Common myeloid progenitor, CD34-positive (primary cell): ENCODE measurements around the gene GNAZ.

Experiments
- CTCF ChIA-PET: fragments of 350-600 bp; sonication (Branson Sonifier 250); formaldehyde crosslinking; loops from one replicate; lab custom pipeline; 2021; ENCODE audit warnings: antibody characterized with exemption; lab: Charles Lee
- POLR2A ChIA-PET: fragments of 350-600 bp; sonication (Branson Sonifier 250); formaldehyde crosslinking; loops from one replicate; lab custom pipeline; 2021; ENCODE audit warnings: antibody characterized with exemption; lab: Charles Lee
- DNase-seq, 3 donors: peaks; one replicate each; pipeline versions ENCODE4 v3.0.0 to v3.0.0-alpha.2; 2013
- H3K27ac ChIP-seq, 2 experiments: 1 replicate in 1 of 2; 2 replicates in 1 of 2; pipeline ENCODE4 v1.7.0; 2013; ENCODE audit warnings: inconsistent platforms in 2 of 2, low read length in 2 of 2, mild to moderate bottlenecking in 2 of 2, low read depth in 1 of 2, moderate library complexity in 1 of 2; ENCODE audit not compliant: severe bottlenecking in 2 of 2, insufficient read depth in 1 of 2, poor library complexity in 1 of 2
- H3K27me3 ChIP-seq, 5 experiments: replicated peaks in 2 of 5; 1 replicate in 3 of 5; 2 replicates in 2 of 5; pipeline versions ENCODE4 v1.6.1 to v1.7.0; 2013; ENCODE audit warnings: low read length in 4 of 5, mild to moderate bottlenecking in 2 of 5, moderate library complexity in 2 of 5, inconsistent platforms in 1 of 5; ENCODE audit not compliant: insufficient read depth in 5 of 5, control insufficient read depth in 4 of 5
- H3K36me3 ChIP-seq, 4 experiments: 1 replicate in 2 of 4; 2 replicates in 2 of 4; pipeline versions ENCODE4 v1.6.1 to v1.7.0; 2013; ENCODE audit warnings: low read length in 3 of 4, control low read depth in 1 of 4, mild to moderate bottlenecking in 1 of 4; ENCODE audit not compliant: control insufficient read depth in 4 of 4, insufficient read depth in 4 of 4
- H3K4me1 ChIP-seq, 4 experiments: 1 replicate in 3 of 4; 2 replicates in 1 of 4; pipeline versions ENCODE4 v1.6.1 to v1.7.1; 2013; ENCODE audit warnings: low read length in 3 of 4, mild to moderate bottlenecking in 3 of 4, control low read depth in 1 of 4, inconsistent platforms in 1 of 4, moderate library complexity in 1 of 4; ENCODE audit not compliant: control insufficient read depth in 4 of 4, insufficient read depth in 4 of 4; ENCODE audit errors: control extremely low read depth in 1 of 4
- H3K4me3 ChIP-seq, 7 experiments: 1 replicate in 4 of 7; 2 replicates in 3 of 7; pipeline versions ENCODE4 v1.5.1 to v1.7.0; 2013; ENCODE audit warnings: mild to moderate bottlenecking in 7 of 7, low read length in 6 of 7, moderate library complexity in 6 of 7, inconsistent platforms in 2 of 7, low read depth in 2 of 7, control low read depth in 1 of 7; ENCODE audit not compliant: insufficient read depth in 4 of 7, control insufficient read depth in 1 of 7; ENCODE audit errors: extremely low read depth in 1 of 7
- H3K9me3 ChIP-seq, 5 experiments: 1 replicate in 4 of 5; 2 replicates in 1 of 5; pipeline versions ENCODE4 v1.6.1 to v1.7.1; 2013; ENCODE audit warnings: low read length in 4 of 5, mild to moderate bottlenecking in 2 of 5, inconsistent platforms in 1 of 5, low read depth in 1 of 5, moderate library complexity in 1 of 5; ENCODE audit not compliant: control insufficient read depth in 4 of 5, insufficient read depth in 2 of 5; ENCODE audit errors: control extremely low read depth in 1 of 5
- WGBS: methylation state at CpG from one replicate; pipeline ENCODE4 v1.1.5; 2013; ENCODE audit not compliant: insufficient coverage; 5-methylcytosine and 5-hydroxymethylcytosine counted together

Gene GNAZ

DNA sequence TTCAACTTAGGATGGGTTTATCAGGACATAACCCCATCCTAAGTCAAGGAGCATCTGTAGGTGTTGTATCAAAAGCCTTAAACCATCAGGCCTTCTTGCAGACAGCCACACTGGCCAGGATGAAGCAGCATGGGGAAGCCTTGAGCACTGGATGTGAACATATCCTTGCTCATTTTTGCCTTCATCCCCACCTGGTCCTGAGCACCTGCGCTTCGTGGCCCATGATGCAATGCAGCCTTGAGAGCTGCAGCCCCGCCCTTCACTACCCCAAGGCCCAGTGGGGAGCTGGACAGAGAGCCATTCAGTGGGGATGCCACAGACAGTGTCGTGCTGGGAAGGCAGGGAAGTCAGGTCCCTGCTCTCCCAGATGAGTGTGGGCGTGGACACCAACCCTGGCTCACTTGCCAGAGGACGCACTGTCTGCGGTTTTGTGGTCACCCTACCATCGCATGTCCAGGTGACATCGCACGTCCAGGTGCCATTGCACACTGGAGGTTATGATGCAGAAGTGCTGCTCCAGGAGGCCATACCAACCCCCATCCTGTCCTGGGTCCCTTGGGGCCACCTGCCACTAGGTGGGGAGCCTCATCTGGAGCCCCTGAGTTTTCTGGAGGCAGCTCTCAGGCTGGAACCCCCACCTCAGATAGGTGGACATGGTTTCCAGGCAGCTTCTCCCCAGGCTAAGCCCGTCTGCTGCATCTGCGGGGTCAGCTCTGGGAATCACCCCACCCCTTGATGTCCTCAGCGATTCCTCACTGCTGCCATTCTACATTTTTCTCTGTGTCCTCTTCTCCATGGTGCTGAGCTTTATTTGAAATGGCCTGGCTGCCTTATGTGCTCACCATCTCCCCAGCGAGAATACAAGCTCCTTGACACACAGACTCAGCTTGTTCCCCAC lies 14.4 kb downstream of the GNAZ start:
- no peaks in the 10 kb centered on the region for H3K27me3 ChIP-seq
- ChIA-PET CTCF (interaction anchor here (1.0 to 1.4 kb wide), 4 partner anchors 10 to 125 kb away, joined by 3 read pairs; no protein-coding TSS in a partner anchor), POLR2A (no interaction called here)
- no peaks in the 10 kb centered on the region for H3K36me3 ChIP-seq
- peaks cover 0 to 16% (median 9%) of the 10 kb centered on the region in 4 experiments for H3K4me1 ChIP-seq
- H3K4me3 ChIP-seq = no peak overlapping the region
- no peaks in the 10 kb centered on the region for H3K9me3 ChIP-seq
- 97% methylated on average over 13 of the region's 14 CpGs for WGBS
- no peak overlapping the region for H3K27ac ChIP-seq
- DNase-seq = no peak

DNA sequence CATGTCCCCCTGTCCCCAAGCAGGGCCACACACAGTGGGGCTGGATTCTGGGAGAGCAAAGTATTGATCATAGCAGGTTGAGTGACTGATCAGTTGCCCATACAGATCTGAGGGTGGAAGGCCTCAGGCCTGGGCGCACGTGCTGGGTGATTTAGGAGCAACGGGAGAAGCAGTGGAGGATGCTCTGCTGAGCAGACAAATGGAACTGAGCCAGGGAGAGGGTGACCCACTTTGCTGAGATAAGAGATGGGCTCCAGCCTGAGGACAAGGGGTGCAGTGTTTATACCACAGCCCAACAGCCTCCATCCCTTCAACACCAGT lies 15.0 kb downstream of the GNAZ start:
- no peak overlapping the region for H3K27ac ChIP-seq
- POLR2A ChIA-PET = no interaction called here
- no peak for DNase-seq
- CTCF ChIA-PET = interaction anchor here (1.0 to 1.5 kb wide), 4 partner anchors 11 to 125 kb away, joined by 3 read pairs; no protein-coding TSS in a partner anchor
- 100% methylated on average over 2 of the region's 3 CpGs for WGBS
- H3K9me3 ChIP-seq = no peaks in the 10 kb centered on the region
- peaks cover 0 to 16% (median 9%) of the 10 kb centered on the region in 4 experiments for H3K4me1 ChIP-seq
- no peak overlapping the region for H3K4me3 ChIP-seq
- H3K27me3 ChIP-seq = no peaks in the 10 kb centered on the region
- no peaks in the 10 kb centered on the region for H3K36me3 ChIP-seq

- CTCF ChIA-PET = interaction anchor here (1.2 to 1.5 kb wide), 2 partner anchors 14 to 19 kb away, joined by 3 read pairs; no protein-coding TSS in a partner anchor
- 81% methylated on average over 4 of the region's 9 CpGs for WGBS
- H3K27ac ChIP-seq = no peak overlapping the region
- no peak overlapping the region for H3K4me3 ChIP-seq
- H3K9me3 ChIP-seq = no peaks in the 10 kb centered on the region
- POLR2A ChIA-PET = no interaction called here
- H3K27me3 ChIP-seq = no peaks in the 10 kb centered on the region
- H3K4me1 ChIP-seq = peaks cover 0 to 16% (median 9%) of the 10 kb centered on the region in 4 experiments
- DNase-seq = no peak
- no peaks in the 10 kb centered on the region for H3K36me3 ChIP-seq
Observed at GRCh38 chr22:23085785-23086184, 15.5 kb downstream of the GNAZ start.

DNA sequence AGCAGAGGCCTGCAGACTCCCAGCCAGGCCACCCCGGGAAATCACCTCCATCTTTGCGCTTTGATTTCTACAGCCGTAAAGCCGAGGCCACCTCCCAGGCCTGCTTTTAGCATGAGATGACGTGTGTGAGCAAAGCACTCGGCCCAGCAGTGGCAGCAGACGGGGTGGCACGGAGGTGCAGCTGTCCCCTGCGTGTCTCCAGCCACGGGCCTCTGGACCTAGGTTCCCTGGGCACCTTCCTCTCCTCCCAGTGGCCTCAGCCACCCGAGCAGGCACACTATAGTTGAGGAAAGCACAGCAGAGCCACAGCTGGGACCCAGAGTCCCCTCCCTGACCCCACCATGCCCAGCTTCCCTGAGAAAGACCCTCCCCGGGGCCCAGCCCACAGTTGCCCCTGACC lies 15.9 kb downstream of the GNAZ start:
- POLR2A ChIA-PET = no interaction called here
- Histone ChIP-seq H3K4me1 (peaks cover 0 to 16% (median 9%) of the 10 kb centered on the region in 4 experiments), H3K9me3 (no peaks in the 10 kb centered on the region), H3K27me3 (no peaks in the 10 kb centered on the region), H3K36me3 (no peaks in the 10 kb centered on the region), H3K4me3 (no peak overlapping the region), H3K27ac (no peak overlapping the region)
- DNase-seq = no peak
- CTCF ChIA-PET = interaction anchor here (1.0 to 1.5 kb wide), 3 partner anchors 9 to 13 kb away, joined by 3 to 4 read pairs (median 3); no protein-coding TSS in a partner anchor
- 97% methylated on average over 11 of the region's 12 CpGs for WGBS

- WGBS = 3% methylated on average over 10 of the region's 10 CpGs
- H3K36me3 ChIP-seq = no peaks in the 10 kb centered on the region
- no peaks in the 10 kb centered on the region for H3K27me3 ChIP-seq
- peak; percentile 71 to 91 (median 81) for DNase-seq
- no peaks in the 10 kb centered on the region for H3K9me3 ChIP-seq
- CTCF ChIA-PET = interaction anchor here (1.0 to 1.5 kb wide), 3 partner anchors 10 to 13 kb away, joined by 3 to 4 read pairs (median 3); no protein-coding TSS in a partner anchor
- POLR2A ChIA-PET = no interaction called here
- H3K27ac ChIP-seq = no peak overlapping the region
- no peak overlapping the region for H3K4me3 ChIP-seq
- peaks cover 0 to 16% (median 9%) of the 10 kb centered on the region in 4 experiments for H3K4me1 ChIP-seq
Observed at GRCh38 chr22:23086787-23087186, 16.5 kb downstream of the GNAZ start.

DNA sequence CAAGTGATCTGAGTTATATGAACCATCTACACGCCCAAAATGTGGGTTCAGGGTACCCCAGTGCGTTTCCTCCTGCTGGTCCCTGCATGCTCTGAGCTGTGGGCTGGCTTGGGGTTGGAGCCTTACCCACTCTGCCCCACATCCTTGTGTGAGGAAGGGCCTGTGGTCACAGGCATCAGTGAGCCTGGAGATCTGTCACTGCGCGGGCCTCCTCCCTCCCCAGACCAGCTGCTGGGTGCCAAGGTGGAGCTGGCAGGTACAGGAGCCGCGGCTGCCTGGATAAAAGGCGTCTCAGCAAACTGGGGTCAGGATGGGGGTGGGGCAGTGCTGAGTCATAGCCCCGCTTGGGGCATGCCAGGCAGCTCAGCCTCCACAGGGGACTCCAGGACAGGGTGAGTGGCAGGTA lies 17.9 kb downstream of the GNAZ start:
- ChIA-PET POLR2A (interaction anchor here (0.6 kb wide), 1 partner anchor 471 kb away, joined by 3 read pairs; no protein-coding TSS in a partner anchor), CTCF (no interaction called here)
- no peaks in the 10 kb centered on the region for H3K36me3 ChIP-seq
- 60% methylated on average over 6 of the region's 8 CpGs for WGBS
- no peaks in the 10 kb centered on the region for H3K27me3 ChIP-seq
- peak in 2 of 3 donors; percentile 51 to 62 for DNase-seq
- H3K4me3 ChIP-seq = no peak overlapping the region
- no peaks in the 10 kb centered on the region for H3K9me3 ChIP-seq
- peaks cover 0 to 16% (median 9%) of the 10 kb centered on the region in 4 experiments for H3K4me1 ChIP-seq
- no peak overlapping the region for H3K27ac ChIP-seq

DNA sequence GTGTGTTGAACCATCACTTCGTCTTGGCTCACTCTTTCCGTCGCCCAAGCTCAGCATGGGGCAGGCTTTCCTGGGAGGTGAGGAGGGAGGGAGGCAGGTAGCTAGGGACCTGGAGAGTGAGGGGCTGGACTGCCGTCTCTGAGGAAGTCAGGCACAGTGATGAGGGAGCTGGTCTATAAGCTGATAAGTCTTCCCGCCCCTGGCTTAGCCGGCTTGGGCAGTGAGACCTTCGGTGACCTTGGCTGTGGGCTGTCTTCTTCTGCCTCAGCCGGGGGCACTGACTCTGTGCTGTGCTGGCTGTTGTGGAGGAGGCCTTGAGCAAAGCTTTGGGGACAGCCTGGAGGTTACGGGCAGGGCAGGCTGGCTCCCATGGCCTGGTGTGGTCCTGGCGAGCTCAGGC lies 18.7 kb downstream of the GNAZ start:
- peaks cover 0 to 16% (median 9%) of the 10 kb centered on the region in 4 experiments for H3K4me1 ChIP-seq
- no peaks in the 10 kb centered on the region for H3K9me3 ChIP-seq
- H3K4me3 ChIP-seq = no peak overlapping the region
- H3K27ac ChIP-seq = no peak overlapping the region
- no peaks in the 10 kb centered on the region for H3K36me3 ChIP-seq
- CTCF ChIA-PET = no interaction called here
- over 99% methylated on average over 7 of the region's 10 CpGs for WGBS
- POLR2A ChIA-PET = no interaction called here
- no peak for DNase-seq
- H3K27me3 ChIP-seq = no peaks in the 10 kb centered on the region
